ENCODE data around the gene PLXNA3. TPM values are rescaled to one million over a fixed set of nuclear protein-coding genes. Genes with fewer than 3 reads are reported as not detected.

The PLXNA3 gene
- polyA plus RNA-seq, 1 experiment: 20.5 TPM

- ChIA-PET CTCF (no interaction called here), POLR2A (interaction anchor here (0.5 to 1.5 kb wide), 2 partner anchors 9 to 57 kb away, joined by 4 to 5 read pairs; partner anchors contain the start of gene SLC10A3)
- no peak overlapping the region for H3K4me3 ChIP-seq (ENCODE audit: low read depth, low read length)
- TF ChIP-seq CTCF (IDR thresholded peaks at IDR 0.05; ENCODE audit: low read depth, low read length): no peak
- no peaks in the 10 kb centered on the region for H3K27me3 ChIP-seq (ENCODE audit: control insufficient read depth, insufficient read depth, low read length)
- H3K9me3 ChIP-seq (ENCODE audit: control insufficient read depth, insufficient read depth, low read length): peaks cover 6% of the 10 kb centered on the region; the same call in 1 of the 2 replicates
- DNase-seq (ENCODE audit: low read depth, low spot score): no peak
- no peak overlapping the region for H3K27ac ChIP-seq (ENCODE audit: low read depth, low read length)
These were observed 23.1 kb downstream of the PLXNA3 start for GRCh38 chrX:154481195-154481594.

- no peak overlapping the region for H3K27ac ChIP-seq (ENCODE audit: low read depth, low read length)
- ChIA-PET POLR2A (interaction anchor here (1.5 kb wide), 1 partner anchor 9 kb away, joined by 4 read pairs; the partner anchor contains the start of gene SLC10A3), CTCF (no interaction called here)
- no peak for DNase-seq (ENCODE audit: low read depth, low spot score)
- no peaks in the 10 kb centered on the region for H3K27me3 ChIP-seq (ENCODE audit: control insufficient read depth, insufficient read depth, low read length)
- H3K9me3 ChIP-seq (ENCODE audit: control insufficient read depth, insufficient read depth, low read length): peaks cover 6% of the 10 kb centered on the region; the same call in 1 of the 2 replicates
- no peak for TF ChIP-seq CTCF (IDR thresholded peaks at IDR 0.05; ENCODE audit: low read depth, low read length)
- no peak overlapping the region for H3K4me3 ChIP-seq (ENCODE audit: low read depth, low read length)
These were observed 24.0 kb downstream of the PLXNA3 start for GRCh38 chrX:154481911-154482601.

GRCh38 chrX:154482786-154483185, 24.7 kb downstream of the PLXNA3 start:
- Histone ChIP-seq H3K4me3 (ENCODE audit: low read depth, low read length) (no peak overlapping the region), H3K27ac (ENCODE audit: low read depth, low read length) (no peak overlapping the region), H3K27me3 (ENCODE audit: control insufficient read depth, insufficient read depth, low read length) (no peaks in the 10 kb centered on the region), H3K9me3 (ENCODE audit: control insufficient read depth, insufficient read depth, low read length) (peaks cover 6% of the 10 kb centered on the region; the same call in 1 of the 2 replicates)
- DNase-seq (ENCODE audit: low read depth, low spot score): no peak
- ChIA-PET POLR2A (interaction anchor here (1.5 kb wide), 1 partner anchor 8 kb away, joined by 4 read pairs; the partner anchor contains the start of gene SLC10A3), CTCF (no interaction called here)
- TF ChIP-seq CTCF (IDR thresholded peaks at IDR 0.05; ENCODE audit: low read depth, low read length): no peak

GRCh38 chrX:154483325-154483724, 25.2 kb downstream of the PLXNA3 start:
- H3K9me3 ChIP-seq (ENCODE audit: control insufficient read depth, insufficient read depth, low read length): peaks cover 6% of the 10 kb centered on the region; the same call in 1 of the 2 replicates
- no peak for DNase-seq (ENCODE audit: low read depth, low spot score)
- ChIA-PET CTCF (no interaction called here), POLR2A (no interaction called here)
- no peak overlapping the region for H3K4me3 ChIP-seq (ENCODE audit: low read depth, low read length)
- TF ChIP-seq CTCF (IDR thresholded peaks at IDR 0.05; ENCODE audit: low read depth, low read length): no peak
- H3K27me3 ChIP-seq (ENCODE audit: control insufficient read depth, insufficient read depth, low read length): no peaks in the 10 kb centered on the region
- H3K27ac ChIP-seq (ENCODE audit: low read depth, low read length): no peak overlapping the region
